HG02852 (cell line): Measurements from ENCODE around the gene LDLR.
"Not testable (repeated sequence)": the region's sequence is repeated elsewhere in the genome, so short reads cannot be mapped to it uniquely, and the experiment has no call there.

ENCODE experiments used
- ATAC-seq: cut with Tn5 transposase; IDR thresholded peaks from one replicate; pipeline ENCODE4 v1.9.1; 2021; ENCODE audit warnings: mild to moderate bottlenecking, moderate library complexity; ENCODE audit not compliant: unreplicated experiment

Gene LDLR

GRCh38 chr19:11138601-11139300, 49.5 kb downstream of the LDLR start:
- ATAC-seq = no peak

GRCh38 chr19:11140023-11140538, 50.8 kb downstream of the LDLR start:
- not testable (repeated sequence) for ATAC-seq

GRCh38 chr19:11140896-11141295, 51.6 kb downstream of the LDLR start:
- no peak for ATAC-seq

GRCh38 chr19:11141937-11142527, 52.8 kb downstream of the LDLR start:
- no peak for ATAC-seq

GRCh38 chr19:11142528-11143171, 53.4 kb downstream of the LDLR start:
- no peak for ATAC-seq

- ATAC-seq = no peak
Observed at GRCh38 chr19:11145536-11145924, 56.3 kb downstream of the LDLR start.

- ATAC-seq = no peak
Observed at GRCh38 chr19:11148001-11148400, 58.7 kb downstream of the LDLR start.

- ATAC-seq = no peak
Observed at GRCh38 chr19:11151181-11151580, 61.9 kb downstream of the LDLR start.

- no peak for ATAC-seq
Observed at GRCh38 chr19:11152318-11153062, 63.2 kb downstream of the LDLR start.

GRCh38 chr19:11154683-11155047, 65.4 kb downstream of the LDLR start:
- no peak for ATAC-seq

GRCh38 chr19:11155373-11156120, 66.3 kb downstream of the LDLR start, which contains the start of gene SPC24:
TSS of gene SPC24 (minus strand) at chr19:11155782. CDS start at chr19:11155776, 6 bp downstream.
- peak; percentile 97 for ATAC-seq

GRCh38 chr19:11159598-11160439, 70.6 kb downstream of the LDLR start:
- no peak for ATAC-seq

GRCh38 chr19:11160440-11160768, 71.1 kb downstream of the LDLR start:
- not testable (repeated sequence) for ATAC-seq

GRCh38 chr19:11164296-11164695, 75.0 kb downstream of the LDLR start:
- no peak for ATAC-seq

GRCh38 chr19:11164879-11165406, 75.7 kb downstream of the LDLR start:
- ATAC-seq = no peak

- ATAC-seq = no peak
Observed at GRCh38 chr19:11165486-11166030, 76.3 kb downstream of the LDLR start.

- ATAC-seq = no peak
Observed at GRCh38 chr19:11166281-11167142, 77.2 kb downstream of the LDLR start.

- ATAC-seq = no peak
Observed at GRCh38 chr19:11168568-11168967, 79.3 kb downstream of the LDLR start.
